HepG2 (cell line): ENCODE results near the gene SLCO4A1. TPM values are rescaled to one million over a fixed set of nuclear protein-coding genes. Genes with fewer than 3 reads are reported as not detected.
A peak's percentile ranks its signal among the peaks of the same experiment; 100 is the strongest.

Experiments
- CBX5 ChIP-seq: sonication (generic); formaldehyde crosslinking; IDR thresholded peaks from 2 replicates; pipeline ENCODE4 v1.4.0; 2020; ENCODE audit warnings: missing genetic modification reagents, borderline replicate concordance
- DDIT3 ChIP-seq: sonication (generic); formaldehyde crosslinking; IDR thresholded peaks from 2 replicates; pipeline ENCODE4 v1.4.0; 2020; ENCODE audit warnings: mild to moderate bottlenecking, missing genetic modification reagents
- GABPB1 ChIP-seq: IDR thresholded peaks from 2 replicates; pipeline ENCODE4 v1.6.1; 2016; ENCODE audit warnings: mild to moderate bottlenecking, missing genetic modification reagents, moderate library complexity, missing compliant biosample characterization
- GATAD2A ChIP-seq: IDR thresholded peaks from 2 replicates; pipeline ENCODE4 v1.6.1; 2016
- HNRNPL ChIP-seq: fragments of 200-400 bp; formaldehyde crosslinking; IDR thresholded peaks from 2 replicates; pipeline ENCODE4 v1.6.1; 2017; ENCODE audit warnings: mild to moderate bottlenecking, low read depth, low read length
- IKZF5 ChIP-seq: IDR thresholded peaks from 2 replicates; pipeline ENCODE4 v1.6.1; 2018; ENCODE audit warnings: missing genetic modification reagents, mild to moderate bottlenecking, missing compliant biosample characterization
- KDM1A ChIP-seq: IDR thresholded peaks from 2 replicates; pipeline ENCODE4 v1.6.1; 2016; ENCODE audit warnings: missing compliant biosample characterization
- MEIS2 ChIP-seq: sonication (generic); formaldehyde crosslinking; IDR thresholded peaks from 2 replicates; pipeline ENCODE4 v1.9.0; 2021; ENCODE audit warnings: mild to moderate bottlenecking, missing genetic modification reagents
- MTA1 ChIP-seq: sonication (generic); formaldehyde crosslinking; IDR thresholded peaks from 2 replicates; pipeline ENCODE4 v1.4.0; 2020; ENCODE audit warnings: missing genetic modification reagents, mild to moderate bottlenecking, borderline replicate concordance
- MXI1 ChIP-seq: IDR thresholded peaks from 3 replicates; pipeline ENCODE4 v1.6.1; 2012; ENCODE audit warnings: low read depth, low read length, inconsistent platforms, borderline replicate concordance
- MYC ChIP-seq: sonication (generic); formaldehyde crosslinking; IDR thresholded peaks from 2 replicates; pipeline ENCODE4 v1.9.0; 2021; ENCODE audit warnings: missing genetic modification reagents, borderline replicate concordance
- NFE2 ChIP-seq: sonication (generic); formaldehyde crosslinking; IDR thresholded peaks from 2 replicates; pipeline ENCODE4 v1.4.0; 2020; ENCODE audit warnings: missing genetic modification reagents
- NR2F1 ChIP-seq, 2 experiments: fragments of 450-650 bp in 1 of 2; formaldehyde crosslinking in 1 of 2; IDR thresholded peaks; 2 replicates each; pipeline versions ENCODE4 v1.5.0 to v1.6.1; 2016 to 2020; ENCODE audit warnings: mild to moderate bottlenecking in 1 of 2, missing compliant biosample characterization in 1 of 2, missing genetic modification reagents in 1 of 2, moderate library complexity in 1 of 2
- PHF8 ChIP-seq: sonication (generic); formaldehyde crosslinking; IDR thresholded peaks from 2 replicates; pipeline ENCODE4 v1.5.0; 2020; ENCODE audit warnings: missing genetic modification reagents
- RCOR2 ChIP-seq: IDR thresholded peaks from 2 replicates; pipeline ENCODE4 v1.6.1; 2016; ENCODE audit warnings: missing biosample characterization, missing genetic modification reagents
- RXRA ChIP-seq: sonication (generic); formaldehyde crosslinking; IDR thresholded peaks from 2 replicates; pipeline ENCODE4 v1.5.1; 2020; ENCODE audit warnings: missing genetic modification reagents
- STAG1 ChIP-seq: sonication (generic); formaldehyde crosslinking; IDR thresholded peaks from 2 replicates; pipeline ENCODE4 v1.4.0; 2020; ENCODE audit warnings: missing genetic modification reagents
- ZBTB26 ChIP-seq: IDR thresholded peaks from 2 replicates; pipeline ENCODE4 v1.6.1; 2016; ENCODE audit warnings: missing compliant biosample characterization, missing genetic modification reagents, borderline replicate concordance
- ZNF333 ChIP-seq: sonication (generic); formaldehyde crosslinking; IDR thresholded peaks from 2 replicates; pipeline ENCODE4 v1.4.0; 2020; ENCODE audit warnings: mild to moderate bottlenecking, missing genetic modification reagents, borderline replicate concordance
- ZNF574 ChIP-seq: sonication (generic); formaldehyde crosslinking; IDR thresholded peaks from 2 replicates; pipeline ENCODE4 v1.4.0; 2020; ENCODE audit warnings: missing genetic modification reagents
- ZNF580 ChIP-seq: IDR thresholded peaks from 2 replicates; pipeline ENCODE4 v1.6.1; 2016; ENCODE audit warnings: low read depth, borderline replicate concordance
- ZNF7 ChIP-seq: IDR thresholded peaks from 2 replicates; pipeline ENCODE4 v1.6.1; 2016; ENCODE audit warnings: missing biosample characterization, missing genetic modification reagents
- ZNF792 ChIP-seq: IDR thresholded peaks from 2 replicates; pipeline ENCODE4 v1.6.1; 2016
- polyA plus RNA-seq, 8 experiments: library from polyadenylated mRNA; depleted of rRNA in 3 of 8; stranded (reverse) in 7 of 8; unstranded in 1 of 8; fragments of >200 nt; fragmentation: Illumina TruSeq in 4 of 8; extraction: Trizol in 4 of 8; gene quantifications; 2 replicates each; pipeline versions ENCODE4 v1.2.1 to v1.2.3, GENCODE V29; 2011 to 2016; ENCODE audit warnings: low read depth in 4 of 8, missing spikeins in 1 of 8, mixed read lengths in 1 of 8; ENCODE audit not compliant: insufficient read depth in 1 of 8
- total RNA-seq, 5 experiments: library from RNA; depleted of rRNA; stranded (reverse); fragments of >200 nt; fragmentation: Illumina TruSeq; extraction: Trizol; gene quantifications; 2 replicates each; pipeline ENCODE4 v1.2.3, GENCODE V29; 2016; ENCODE audit warnings: low read depth in 1 of 5

SLCO4A1 gene
- total and polyA plus RNA-seq, 2 of the 13 experiments (the other 11 are each of a cell fraction or from before 2014, with no cell fraction given), result 55.5 to 112 TPM

- TF ChIP-seq HNRNPL, result peak; percentile 80
- TF ChIP-seq ZNF7 (CRISPR knock-in tag), result 0 out of 2 replicates have a peak, but pooled peaks have one; percentile 8
- TF ChIP-seq RCOR2 (CRISPR knock-in tag), result peak; percentile 20; the same call in 1 of the 2 replicates
- no peak for TF ChIP-seq DDIT3 (CRISPR knock-in tag)
- TF ChIP-seq MXI1, result 0 out of 3 replicates have a peak, but pooled peaks have one; percentile 29
- TF ChIP-seq NR2F1 (CRISPR knock-in tag; IDR thresholded peaks at IDR 0.05), result 0 out of 4 replicates have a peak, but pooled peaks of 1 of the 2 experiments have one; percentile 4
- peak; percentile 23; the same call in 1 of the 2 replicates for TF ChIP-seq ZNF792 (CRISPR knock-in tag)
- peak; percentile 33; the same call in 1 of the 2 replicates for TF ChIP-seq MYC (CRISPR knock-in tag)
- peak; percentile 63; the same call in 1 of the 2 replicates for TF ChIP-seq NFE2 (CRISPR knock-in tag)
- 0 out of 2 replicates have a peak, but pooled peaks have one; percentile 22 for TF ChIP-seq MEIS2 (CRISPR knock-in tag)
- 0 out of 2 replicates have a peak, but pooled peaks have one; percentile 12 for TF ChIP-seq STAG1 (CRISPR knock-in tag)
- peak; percentile 14; the same call in 1 of the 2 replicates for TF ChIP-seq RXRA (CRISPR knock-in tag)
- TF ChIP-seq IKZF5 (CRISPR knock-in tag), result 0 out of 2 replicates have a peak, but pooled peaks have one; percentile 29
- peak; percentile 26; the same call in 1 of the 2 replicates for TF ChIP-seq PHF8
- TF ChIP-seq ZNF580 (CRISPR knock-in tag), result peak; percentile 54; the same call in 1 of the 2 replicates
- 0 out of 2 replicates have a peak, but pooled peaks have one; percentile 36 for TF ChIP-seq ZNF574 (CRISPR knock-in tag)
- TF ChIP-seq GATAD2A (CRISPR knock-in tag), result 0 out of 2 replicates have a peak, but pooled peaks have one; percentile 11
- TF ChIP-seq ZBTB26 (CRISPR knock-in tag), result 0 out of 2 replicates have a peak, but pooled peaks have one; percentile 21
- no peak for TF ChIP-seq MTA1
- TF ChIP-seq KDM1A, result 0 out of 2 replicates have a peak, but pooled peaks have one; percentile 70
- peak; percentile 20; the same call in 1 of the 2 replicates for TF ChIP-seq CBX5
- 0 out of 2 replicates have a peak, but pooled peaks have one; percentile 58 for TF ChIP-seq ZNF333
- no peak for TF ChIP-seq GABPB1 (CRISPR knock-in tag)
Observed at GRCh38 chr20:62617711-62618483, 24.4 kb upstream of the SLCO4A1 start (continued).
